Measurements from ENCODE around the gene PNMA8B. TPM values are rescaled to one million over a fixed set of nuclear protein-coding genes. Genes with fewer than 3 reads are reported as not detected.

PNMA8B gene
- total RNA-seq, 1 experiment from 2014 or later = 1.5 TPM

GRCh38 chr19:46514589-46515289, 19.1 kb upstream of the PNMA8B start:
- no peaks in the 10 kb centered on the region for H4K20me1 ChIP-seq (ENCODE audit: control insufficient read depth, insufficient read depth, insufficient read length)
- H4K91ac ChIP-seq (ENCODE audit: insufficient read length, low read depth, low read length) = no peak overlapping the region
- H3K4me1 Mint-ChIP-seq = peaks cover 3 to 4% of the 10 kb centered on the region in 2 experiments; a peak in 3 of 4 replicates
- no peak overlapping the region for H3T11ph ChIP-seq (ENCODE audit: low read length)
- no peak overlapping the region for H3K23ac ChIP-seq (ENCODE audit: insufficient read length, low read depth, low read length)
- TF ChIP-seq, protein P1, sequence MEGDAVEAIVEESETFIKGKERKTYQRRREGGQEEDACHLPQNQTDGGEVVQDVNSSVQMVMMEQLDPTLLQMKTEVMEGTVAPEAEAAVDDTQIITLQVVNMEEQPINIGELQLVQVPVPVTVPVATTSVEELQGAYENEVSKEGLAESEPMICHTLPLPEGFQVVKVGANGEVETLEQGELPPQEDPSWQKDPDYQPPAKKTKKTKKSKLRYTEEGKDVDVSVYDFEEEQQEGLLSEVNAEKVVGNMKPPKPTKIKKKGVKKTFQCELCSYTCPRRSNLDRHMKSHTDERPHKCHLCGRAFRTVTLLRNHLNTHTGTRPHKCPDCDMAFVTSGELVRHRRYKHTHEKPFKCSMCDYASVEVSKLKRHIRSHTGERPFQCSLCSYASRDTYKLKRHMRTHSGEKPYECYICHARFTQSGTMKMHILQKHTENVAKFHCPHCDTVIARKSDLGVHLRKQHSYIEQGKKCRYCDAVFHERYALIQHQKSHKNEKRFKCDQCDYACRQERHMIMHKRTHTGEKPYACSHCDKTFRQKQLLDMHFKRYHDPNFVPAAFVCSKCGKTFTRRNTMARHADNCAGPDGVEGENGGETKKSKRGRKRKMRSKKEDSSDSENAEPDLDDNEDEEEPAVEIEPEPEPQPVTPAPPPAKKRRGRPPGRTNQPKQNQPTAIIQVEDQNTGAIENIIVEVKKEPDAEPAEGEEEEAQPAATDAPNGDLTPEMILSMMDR (conservative IDR thresholded peaks at IDR 0.05) = peak; percentile 53; the same call in 2 of the 3 replicates
- H4K5ac ChIP-seq (ENCODE audit: insufficient read length, low read depth, low read length) = no peak overlapping the region
- H3K4me1 ChIP-seq (ENCODE audit: insufficient read depth, low read length) = no peaks in the 10 kb centered on the region
- peaks cover 4 to 6% of the 10 kb centered on the region in 2 experiments; a peak in 3 of 5 replicates for H3K9me3 Mint-ChIP-seq
- WGBS (ENCODE audit: extremely low coverage, insufficient read length, low lambda C conversion rate) = no CpG with 5 or more reads among the region's 13 CpGs
- no peak overlapping the region for H3K56ac ChIP-seq (ENCODE audit: insufficient read length, low read depth, low read length)
- no peak overlapping the region for H2BK12ac ChIP-seq (ENCODE audit: insufficient read length, low read depth, low read length)
- no peak overlapping the region for H3K4me3 Mint-ChIP-seq
- no peak overlapping the region for H3K27ac ChIP-seq (ENCODE audit: insufficient read length, low read depth, low read length)
- no peaks in the 10 kb centered on the region; a peak in 1 of 7 replicates for H3K36me3 Mint-ChIP-seq (ENCODE audit: insufficient read depth in 1 of 3, low read depth in 3 of 3)
- peak overlapping the region in 1 of 3 experiments; percentile 7; a peak in 2 of 7 replicates for H3K27ac Mint-ChIP-seq
- H3K27me3 Mint-ChIP-seq (ENCODE audit: low read depth) = peaks cover 2% of the 10 kb centered on the region
- H3K9ac ChIP-seq (ENCODE audit: extremely low read depth, insufficient read length, low read length) = no peak overlapping the region
- no peaks in the 10 kb centered on the region for H3K79me1 ChIP-seq (ENCODE audit: insufficient read depth, low read depth, low read length, poor library complexity, severe bottlenecking)
- no peaks in the 10 kb centered on the region for H3K27me3 ChIP-seq (ENCODE audit: insufficient read depth, low read length)
- H3K4me2 ChIP-seq (ENCODE audit: insufficient read depth, insufficient read length, low read length) = no peak overlapping the region
- H3K9me3 ChIP-seq (ENCODE audit: control insufficient read depth, low read depth, low read length) = no peaks in the 10 kb centered on the region
- H2BK20ac ChIP-seq (ENCODE audit: low read depth, low read length, poor library complexity, severe bottlenecking) = no peak overlapping the region
- H4K8ac ChIP-seq (replicated peaks; ENCODE audit: insufficient read length, low read depth, low read length) = no peak overlapping the region
- H2AFZ ChIP-seq (ENCODE audit: low read length) = no peak overlapping the region
- no peak overlapping the region for H3K18ac ChIP-seq (ENCODE audit: insufficient read length, low read depth, low read length)
- peak; percentile 46 for DNase-seq
- H2BK5ac ChIP-seq (ENCODE audit: insufficient read length, low read length) = no peak overlapping the region
- H2BK15ac ChIP-seq (ENCODE audit: low read depth, low read length) = no peak overlapping the region
- H2BK120ac ChIP-seq (ENCODE audit: low read depth, low read length, poor library complexity, severe bottlenecking) = no peak overlapping the region
- no peaks in the 10 kb centered on the region for H3K23me2 ChIP-seq (ENCODE audit: insufficient read length, low read depth, low read length, poor library complexity, severe bottlenecking)
- H3K14ac ChIP-seq (ENCODE audit: insufficient read depth, low read length) = no peak overlapping the region
- H3K79me2 ChIP-seq (ENCODE audit: insufficient read depth, low read length) = no peaks in the 10 kb centered on the region
- no peak overlapping the region for H3K4ac ChIP-seq (ENCODE audit: low read depth, low read length)
- H2AK5ac ChIP-seq (ENCODE audit: insufficient read length, low read length) = no peak overlapping the region
